OCI-LY1 (cell line): ENCODE data around the gene AFP.
"Not testable (repeated sequence)": the region's sequence is repeated elsewhere in the genome, so short reads cannot be mapped to it uniquely, and the experiment has no call there.

Experiments used
- H2AFZ ChIP-seq: fragments of 200-600 bp; sonication (generic), shearing (Covaris generic); 2 replicates; pipeline ENCODE4 v1.6.0; 2014; ENCODE audit warnings: antibody characterized with exemption, mild to moderate bottlenecking, low read length
- H3F3A ChIP-seq: fragments of 200-600 bp; sonication (generic), shearing (Covaris generic); 2 replicates; pipeline ENCODE4 v1.6.0; 2014; ENCODE audit warnings: mild to moderate bottlenecking, antibody characterized with exemption, low read length, moderate library complexity; ENCODE audit not compliant: insufficient read depth
- H3K27ac ChIP-seq: fragments of 200-600 bp; sonication (generic); 2 replicates; pipeline ENCODE4 v1.5.1; 2014; ENCODE audit warnings: low read length, mixed run types, mild to moderate bottlenecking, low read depth; ENCODE audit not compliant: poor library complexity, severe bottlenecking
- H3K27me3 ChIP-seq: fragments of 200-600 bp; sonication (generic); 2 replicates; pipeline ENCODE4 v1.6.0; 2014; ENCODE audit warnings: antibody characterized with exemption, mild to moderate bottlenecking, low read length, moderate library complexity; ENCODE audit not compliant: insufficient read depth
- H3K36me3 ChIP-seq: fragments of 200-600 bp; sonication (generic); 2 replicates; pipeline ENCODE4 v1.6.1; 2014; ENCODE audit warnings: mild to moderate bottlenecking, antibody characterized with exemption, low read length, moderate library complexity, mixed read lengths; ENCODE audit not compliant: insufficient read depth
- H3K4me1 ChIP-seq: fragments of 200-600 bp; sonication (generic); 2 replicates; pipeline ENCODE4 v1.5.1; 2014; ENCODE audit warnings: mild to moderate bottlenecking, low read length, moderate library complexity; ENCODE audit not compliant: insufficient read depth, severe bottlenecking
- H3K4me2 ChIP-seq: fragments of 200-600 bp; sonication (generic), shearing (Covaris generic); 2 replicates; pipeline ENCODE4 v1.6.1; 2014; ENCODE audit warnings: low read length
- H3K4me3 ChIP-seq: fragments of 200-600 bp; sonication (generic); 2 replicates; pipeline ENCODE4 v1.5.1; 2014; ENCODE audit warnings: low read length, low read depth, mild to moderate bottlenecking, mixed read lengths; ENCODE audit not compliant: poor library complexity, severe bottlenecking
- H3K79me2 ChIP-seq: fragments of 200-600 bp; shearing (Covaris generic); 2 replicates; pipeline ENCODE4 v1.6.1; 2016; ENCODE audit warnings: mixed run types, low read length, mixed read lengths; ENCODE audit not compliant: insufficient read depth
- H3K9ac ChIP-seq: fragments of 200-600 bp; sonication (generic), shearing (Covaris generic); 2 replicates; pipeline ENCODE4 v1.6.1; 2014; ENCODE audit warnings: mild to moderate bottlenecking, low read length, mixed read lengths
- H3K9me2 ChIP-seq: fragments of 200-600 bp; sonication (generic), shearing (Covaris generic); 2 replicates; pipeline ENCODE4 v1.6.1; 2014; ENCODE audit warnings: low read depth, mild to moderate bottlenecking, low read length, mixed read lengths
- H3K9me3 ChIP-seq: fragments of 200-600 bp; shearing (Covaris generic); 2 replicates; pipeline ENCODE4 v1.6.1; 2014; ENCODE audit warnings: low read length, mixed read lengths
- H4K20me1 ChIP-seq: fragments of 200-600 bp; sonication (generic), shearing (Covaris generic); 2 replicates; pipeline ENCODE4 v1.6.0; 2016; ENCODE audit warnings: mild to moderate bottlenecking, low read length; ENCODE audit not compliant: insufficient read depth
- EZH2 ChIP-seq: fragments of 200-600 bp; sonication (generic), shearing (Covaris generic); IDR thresholded peaks from 2 replicates; pipeline ENCODE4 v1.8.0; 2017; ENCODE audit warnings: borderline replicate concordance, mixed run types, mild to moderate bottlenecking, antibody characterized with exemption, low read length, moderate library complexity, mixed read lengths
- TF ChIP-seq, protein P1 (sequence below): fragments of 200-600 bp; sonication (generic), shearing (Covaris generic); IDR thresholded peaks from 2 replicates; pipeline ENCODE4 v1.5.1; 2017; ENCODE audit warnings: mild to moderate bottlenecking, antibody characterized with exemption, low read length, moderate library complexity, mixed read lengths

The AFP gene

GRCh38 chr4:73435984-73436383 lies at the start of gene AFP:
Gene AFP (plus strand): TSS chr4:73436221. CDS start chr4:73436263, 42 bp downstream.
- no peaks in the 10 kb centered on the region for H3K9me3 ChIP-seq
- no peaks in the 10 kb centered on the region for H3K27me3 ChIP-seq
- no peaks in the 10 kb centered on the region for H3K36me3 ChIP-seq
- H3K9me2 ChIP-seq = no peaks in the 10 kb centered on the region
- no peaks in the 10 kb centered on the region for H4K20me1 ChIP-seq
- no peak for TF ChIP-seq EZH2
- TF ChIP-seq, protein P1, sequence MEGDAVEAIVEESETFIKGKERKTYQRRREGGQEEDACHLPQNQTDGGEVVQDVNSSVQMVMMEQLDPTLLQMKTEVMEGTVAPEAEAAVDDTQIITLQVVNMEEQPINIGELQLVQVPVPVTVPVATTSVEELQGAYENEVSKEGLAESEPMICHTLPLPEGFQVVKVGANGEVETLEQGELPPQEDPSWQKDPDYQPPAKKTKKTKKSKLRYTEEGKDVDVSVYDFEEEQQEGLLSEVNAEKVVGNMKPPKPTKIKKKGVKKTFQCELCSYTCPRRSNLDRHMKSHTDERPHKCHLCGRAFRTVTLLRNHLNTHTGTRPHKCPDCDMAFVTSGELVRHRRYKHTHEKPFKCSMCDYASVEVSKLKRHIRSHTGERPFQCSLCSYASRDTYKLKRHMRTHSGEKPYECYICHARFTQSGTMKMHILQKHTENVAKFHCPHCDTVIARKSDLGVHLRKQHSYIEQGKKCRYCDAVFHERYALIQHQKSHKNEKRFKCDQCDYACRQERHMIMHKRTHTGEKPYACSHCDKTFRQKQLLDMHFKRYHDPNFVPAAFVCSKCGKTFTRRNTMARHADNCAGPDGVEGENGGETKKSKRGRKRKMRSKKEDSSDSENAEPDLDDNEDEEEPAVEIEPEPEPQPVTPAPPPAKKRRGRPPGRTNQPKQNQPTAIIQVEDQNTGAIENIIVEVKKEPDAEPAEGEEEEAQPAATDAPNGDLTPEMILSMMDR = no peak
- no peak within 1 kb of the TSS for H3K4me2 ChIP-seq
- H3K4me1 ChIP-seq = no peaks in the 10 kb centered on the region
- no peak within 1 kb of the TSS for H3K9ac ChIP-seq
- no peak within 1 kb of the TSS for H2AFZ ChIP-seq
- H3K79me2 ChIP-seq = no peaks in the 10 kb centered on the region
- H3K27ac ChIP-seq = no peak within 1 kb of the TSS
- no peaks in the 10 kb centered on the region for H3F3A ChIP-seq
- no peak within 1 kb of the TSS for H3K4me3 ChIP-seq

- no peaks in the 10 kb centered on the region for H3K9me2 ChIP-seq
- no peak overlapping the region for H3K9ac ChIP-seq
- no peaks in the 10 kb centered on the region for H3K4me1 ChIP-seq
- H2AFZ ChIP-seq = no peak overlapping the region
- H3K79me2 ChIP-seq = no peaks in the 10 kb centered on the region
- H3K36me3 ChIP-seq = no peaks in the 10 kb centered on the region
- no peaks in the 10 kb centered on the region for H3F3A ChIP-seq
- H4K20me1 ChIP-seq = no peaks in the 10 kb centered on the region
- H3K4me3 ChIP-seq = no peak overlapping the region
- no peak overlapping the region for H3K27ac ChIP-seq
- TF ChIP-seq, protein P1 = no peak
- H3K9me3 ChIP-seq = no peaks in the 10 kb centered on the region
- H3K27me3 ChIP-seq = no peaks in the 10 kb centered on the region
- H3K4me2 ChIP-seq = no peak overlapping the region
These were observed 48.5 kb upstream of the AFP start for GRCh38 chr4:73387552-73387951.

DNA sequence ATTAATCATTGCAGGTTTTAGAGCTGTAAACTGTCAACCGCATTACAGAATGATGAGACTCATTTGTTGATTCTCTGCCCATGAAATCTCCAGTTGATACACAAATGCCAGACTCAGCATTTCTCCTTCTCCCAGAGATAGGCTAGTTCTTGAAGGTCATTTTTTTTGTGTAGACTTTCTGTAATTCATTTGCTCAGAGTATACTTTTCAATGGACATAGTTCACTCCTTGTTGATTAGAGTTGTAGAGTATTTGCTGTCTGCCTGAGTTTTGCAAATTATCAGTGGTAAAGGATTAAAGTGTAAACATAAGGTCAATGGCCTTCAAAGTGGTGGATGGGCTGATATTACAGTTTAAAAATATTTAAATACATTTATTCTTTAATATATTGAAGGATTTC lies 47.1 kb upstream of the AFP start:
- Histone ChIP-seq H2AFZ (no peak overlapping the region), H3K27me3 (no peaks in the 10 kb centered on the region), H3F3A (no peaks in the 10 kb centered on the region), H3K79me2 (no peaks in the 10 kb centered on the region), H3K4me2 (no peak overlapping the region), H3K9ac (no peak overlapping the region), H4K20me1 (no peaks in the 10 kb centered on the region), H3K4me1 (no peaks in the 10 kb centered on the region), H3K27ac (no peak overlapping the region), H3K4me3 (no peak overlapping the region), H3K9me3 (no peaks in the 10 kb centered on the region), H3K9me2 (no peaks in the 10 kb centered on the region), H3K36me3 (no peaks in the 10 kb centered on the region)
- no peak for TF ChIP-seq EZH2
- TF ChIP-seq, protein P1 = no peak

DNA sequence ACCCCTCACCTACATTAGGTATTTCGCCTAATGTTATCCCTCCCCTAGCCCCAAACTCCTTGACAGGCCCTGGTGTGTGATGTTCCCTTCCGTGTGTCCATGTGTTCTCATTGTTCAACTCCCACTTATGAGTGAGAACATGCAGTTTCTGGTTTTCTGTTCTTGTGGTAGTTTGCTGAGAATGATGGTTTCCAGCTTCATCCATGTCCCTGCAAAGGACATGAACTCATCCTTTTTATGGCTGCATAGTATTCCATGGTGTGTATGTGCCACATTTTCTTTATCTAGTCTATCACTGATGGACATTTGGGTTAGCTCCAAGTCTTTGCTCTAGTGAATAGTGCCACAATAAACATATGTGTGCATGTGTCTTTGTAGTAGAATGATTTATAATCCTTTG lies 46.4 kb upstream of the AFP start:
- not testable (repeated sequence) for H3K4me3 ChIP-seq, H4K20me1 ChIP-seq, H3K4me2 ChIP-seq, H3K36me3 ChIP-seq, H3K4me1 ChIP-seq, H3K79me2 ChIP-seq, H3K9ac ChIP-seq, H3K9me2 ChIP-seq, H3K27ac ChIP-seq, H3F3A ChIP-seq, H3K27me3 ChIP-seq, H3K9me3 ChIP-seq, H2AFZ ChIP-seq
